PC-3 (cell line): Measurements from ENCODE around the gene PAMR1.

ENCODE experiments used
- CTCF ChIP-seq: fragments of 300-600 bp; sonication (generic); conservative IDR thresholded peaks from 2 replicates; pipeline ENCODE4 v1.5.1; 2017; ENCODE audit warnings: antibody characterized with exemption, low read depth, mild to moderate bottlenecking, low read length
- EZH2 ChIP-seq: fragments of 300-600 bp; sonication (generic); IDR thresholded peaks from one replicate; pipeline ENCODE4 v1.6.1; 2017; ENCODE audit warnings: antibody characterized with exemption, mild to moderate bottlenecking, low read length; ENCODE audit not compliant: unreplicated experiment

GRCh38 chr11:35546317-35546716 lies 20.9 kb upstream of the PAMR1 start:
- TF ChIP-seq CTCF (no peak), EZH2 (no peak)
